HepG2 (cell line): ENCODE results near the gene B3GNT2. TPM values are rescaled to one million over a fixed set of nuclear protein-coding genes. Genes with fewer than 3 reads are reported as not detected.

Experiments used
- CSRNP2 ChIP-seq: sonication (generic); formaldehyde crosslinking; conservative IDR thresholded peaks from 2 replicates; pipeline ENCODE4 v1.8.0; 2022; ENCODE audit warnings: low read depth, missing genetic modification reagents
- ETV5 ChIP-seq: IDR thresholded peaks from 2 replicates; pipeline ENCODE4 v1.6.1; 2018; ENCODE audit warnings: missing biosample characterization, missing genetic modification reagents, inconsistent platforms, borderline replicate concordance
- FOXO4 ChIP-seq: sonication (generic); formaldehyde crosslinking; conservative IDR thresholded peaks from 2 replicates; pipeline ENCODE4 v1.8.1; 2023; ENCODE audit warnings: missing genetic modification reagents
- GABPA ChIP-seq, 2 experiments: IDR thresholded peaks; 2 replicates each; pipeline ENCODE4 v1.6.1; 2011 to 2016; ENCODE audit warnings: low read depth in 2 of 2, low read length in 1 of 2, missing biosample characterization in 1 of 2, missing genetic modification characterization in 1 of 2
- HOXA7 ChIP-seq: sonication (generic); formaldehyde crosslinking; IDR thresholded peaks from 2 replicates; pipeline ENCODE4 v1.8.1; 2022; ENCODE audit warnings: mild to moderate bottlenecking, missing genetic modification reagents, moderate library complexity
- KDM2A ChIP-seq: sonication (generic); formaldehyde crosslinking; IDR thresholded peaks from 2 replicates; pipeline ENCODE4 v1.4.0; 2020; ENCODE audit warnings: low read depth, missing genetic modification reagents, borderline replicate concordance
- KLF16 ChIP-seq, 2 experiments: sonication (generic) in 1 of 2; formaldehyde crosslinking in 1 of 2; IDR thresholded peaks; 2 replicates each; pipeline versions ENCODE4 v1.6.1 to v1.8.0; 2016 to 2023; ENCODE audit warnings: missing genetic modification reagents in 2 of 2, missing compliant biosample characterization in 1 of 2
- KLF6 ChIP-seq: IDR thresholded peaks from 2 replicates; pipeline ENCODE4 v1.8.0; 2016; ENCODE audit warnings: missing biosample characterization, missing genetic modification reagents
- MNT ChIP-seq: fragments of 450-650 bp; IDR thresholded peaks from 2 replicates; pipeline ENCODE4 v1.6.1; 2016
- NR0B2 ChIP-seq: sonication (generic); formaldehyde crosslinking; IDR thresholded peaks from 2 replicates; pipeline ENCODE4 v1.4.0; 2020; ENCODE audit warnings: mild to moderate bottlenecking, missing genetic modification reagents
- PAWR ChIP-seq: sonication (generic); formaldehyde crosslinking; IDR thresholded peaks from 2 replicates; pipeline ENCODE4 v1.4.0; 2020; ENCODE audit warnings: missing genetic modification reagents, mild to moderate bottlenecking, borderline replicate concordance
- RXRA ChIP-seq: sonication (generic); formaldehyde crosslinking; IDR thresholded peaks from 2 replicates; pipeline ENCODE4 v1.5.1; 2020; ENCODE audit warnings: missing genetic modification reagents
- SNAPC2 ChIP-seq: sonication (generic); formaldehyde crosslinking; IDR thresholded peaks from 2 replicates; pipeline ENCODE4 v1.8.1; 2022; ENCODE audit warnings: mild to moderate bottlenecking, missing genetic modification reagents
- SUZ12 ChIP-seq: fragments of 150-350 bp; IDR thresholded peaks from 2 replicates; pipeline ENCODE4 v1.6.1; 2014; ENCODE audit warnings: low read depth, low read length
- WIZ ChIP-seq: sonication (generic); formaldehyde crosslinking; IDR thresholded peaks from 2 replicates; pipeline ENCODE4 v1.5.1; 2020; ENCODE audit warnings: mild to moderate bottlenecking, missing genetic modification reagents
- ZNF121 ChIP-seq: sonication (generic); formaldehyde crosslinking; IDR thresholded peaks from 2 replicates; pipeline ENCODE4 v1.5.0; 2020; ENCODE audit warnings: mild to moderate bottlenecking, missing genetic modification reagents
- ZNF234 ChIP-seq: sonication (generic); formaldehyde crosslinking; conservative IDR thresholded peaks from 2 replicates; pipeline ENCODE4 v1.5.1; 2020; ENCODE audit warnings: mild to moderate bottlenecking, missing genetic modification reagents
- ZNF275 ChIP-seq: sonication (generic); formaldehyde crosslinking; IDR thresholded peaks from 2 replicates; pipeline ENCODE4 v1.8.0; 2022; ENCODE audit warnings: missing genetic modification reagents, mild to moderate bottlenecking, inconsistent platforms, borderline replicate concordance
- ZNF335 ChIP-seq: sonication (generic); formaldehyde crosslinking; IDR thresholded peaks from 2 replicates; pipeline ENCODE4 v1.4.0; 2020; ENCODE audit warnings: missing genetic modification reagents
- ZNF547 ChIP-seq: sonication (generic); formaldehyde crosslinking; IDR thresholded peaks from 2 replicates; pipeline ENCODE4 v1.5.1; 2020; ENCODE audit warnings: mild to moderate bottlenecking, missing genetic modification reagents
- ZNF768 ChIP-seq: sonication (generic); formaldehyde crosslinking; IDR thresholded peaks from 2 replicates; pipeline ENCODE4 v1.4.0; 2020; ENCODE audit warnings: missing genetic modification reagents
- polyA plus RNA-seq, 8 experiments: library from polyadenylated mRNA; depleted of rRNA in 3 of 8; stranded (reverse) in 7 of 8; unstranded in 1 of 8; fragments of >200 nt; fragmentation: Illumina TruSeq in 4 of 8; extraction: Trizol in 4 of 8; gene quantifications; 2 replicates each; pipeline versions ENCODE4 v1.2.1 to v1.2.3, GENCODE V29; 2011 to 2016; ENCODE audit warnings: low read depth in 4 of 8, missing spikeins in 1 of 8, mixed read lengths in 1 of 8; ENCODE audit not compliant: insufficient read depth in 1 of 8
- total RNA-seq, 5 experiments: library from RNA; depleted of rRNA; stranded (reverse); fragments of >200 nt; fragmentation: Illumina TruSeq; extraction: Trizol; gene quantifications; 2 replicates each; pipeline ENCODE4 v1.2.3, GENCODE V29; 2016; ENCODE audit warnings: low read depth in 1 of 5
- TF ChIP-seq, protein P1 (sequence below): sonication (generic); formaldehyde crosslinking; IDR thresholded peaks from 2 replicates; pipeline ENCODE4 v1.8.1; 2023; ENCODE audit warnings: mild to moderate bottlenecking, moderate library complexity, missing genetic modification reagents

B3GNT2 gene
- total and polyA plus RNA-seq, 2 of the 13 experiments (the other 11 are each of a cell fraction or from before 2014, with no cell fraction given) = 26.3 to 28.5 TPM

GRCh38 chr2:62196278-62196901 is 475 bp downstream of the B3GNT2 start (continued):
- TF ChIP-seq HOXA7 (CRISPR knock-in tag) (0 out of 2 replicates have a peak, but pooled peaks have one; percentile 44), ZNF768 (CRISPR knock-in tag) (peak; percentile 31; the same call in 1 of the 2 replicates), ZNF121 (0 out of 2 replicates have a peak, but pooled peaks have one; percentile 3), SNAPC2 (CRISPR knock-in tag) (0 out of 2 replicates have a peak, but pooled peaks have one; percentile 14), ETV5 (CRISPR knock-in tag) (peak; percentile 68), ZNF234 (peak; percentile 59; the same call in 1 of the 2 replicates), WIZ (no peak), SUZ12 (no peak), GABPA (IDR thresholded peaks at IDR 0.05; ENCODE audit: low read depth, low read length) (peak; percentile 30), GABPA (CRISPR knock-in tag; IDR thresholded peaks at IDR 0.05; ENCODE audit: low read depth) (peak; percentile 52; the same call in 1 of the 2 replicates), KLF6 (CRISPR knock-in tag) (peak; percentile 24; the same call in 1 of the 2 replicates), KDM2A (CRISPR knock-in tag) (no peak; the same call in 1 of the 2 replicates), PAWR (CRISPR knock-in tag) (no peak), ZNF335 (CRISPR knock-in tag) (no peak), KLF16 (CRISPR knock-in tag; IDR thresholded peaks at IDR 0.05) (peak in 1 of 2 experiments; percentile 21; a peak in 1 of 4 replicates), CSRNP2 (CRISPR knock-in tag) (0 out of 2 replicates have a peak, but pooled peaks have one; percentile 13), RXRA (peak; percentile 61; the same call in 1 of the 2 replicates), ZNF547 (peak; percentile 31; the same call in 1 of the 2 replicates), FOXO4 (CRISPR knock-in tag) (0 out of 2 replicates have a peak, but pooled peaks have one; percentile 8), NR0B2 (peak; percentile 77; the same call in 1 of the 2 replicates), MNT (no peak), ZNF275 (CRISPR knock-in tag) (peak; percentile 76; the same call in 1 of the 2 replicates)
- TF ChIP-seq, protein P1, sequence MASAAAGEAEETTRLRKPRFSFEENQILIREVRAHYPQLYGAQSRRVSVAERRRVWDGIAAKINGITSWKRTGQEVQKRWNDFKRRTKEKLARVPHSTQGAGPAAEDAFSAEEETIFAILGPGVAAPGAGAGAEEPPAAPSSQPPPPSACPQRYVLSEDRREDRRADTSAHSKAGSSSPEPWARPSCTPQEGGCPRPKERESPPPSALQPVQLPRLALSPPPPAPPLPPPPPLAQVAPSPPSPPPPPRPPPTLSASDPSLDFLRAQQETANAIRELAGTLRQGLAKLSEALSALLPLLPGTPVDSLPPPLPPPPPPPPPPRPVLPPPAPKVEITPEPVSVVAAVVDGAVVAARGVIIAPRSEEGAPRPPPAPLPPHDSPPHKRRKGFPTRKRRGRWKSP (CRISPR knock-in tag) = peak; percentile 74
